Uterus (tissue), 2 donors: Measurements from ENCODE around the gene GRIP1.

Experiments used
- CTCF ChIP-seq, 4 experiments: fragments of 200-600 bp in 2 of 4; fragments of 450-650 bp in 2 of 4; sonication (generic) in 2 of 4; IDR thresholded peaks; one replicate each; pipeline ENCODE4 v1.5.1; 2016 to 2019; ENCODE audit warnings: antibody characterized with exemption in 4 of 4, mild to moderate bottlenecking in 2 of 4, moderate library complexity in 1 of 4
- POLR2A ChIP-seq, 2 donors: fragments of 450-650 bp; IDR thresholded peaks; one replicate each; pipeline ENCODE4 v1.6.1; 2016; ENCODE audit warnings: antibody characterized with exemption in 2 of 2, mild to moderate bottlenecking in 1 of 2, moderate library complexity in 1 of 2

GRCh38 chr12:66428870-66429269 lies 250.0 kb downstream of the GRIP1 start:
- TF ChIP-seq CTCF (IDR thresholded peaks at IDR 0.05) (no peak), POLR2A (IDR thresholded peaks at IDR 0.05) (no peak)
